ENCODE results near the gene TUT7.
"Not testable (repeated sequence)": the region's sequence is repeated elsewhere in the genome, so short reads cannot be mapped to it uniquely, and the experiment has no call there.

The TUT7 gene

GRCh38 chr9:86350006-86350760 is 4.0 kb downstream of the TUT7 start:
- FAIRE-seq = no peak

- FAIRE-seq = no peak
Observed at GRCh38 chr9:86349271-86349670, 4.9 kb downstream of the TUT7 start.

GRCh38 chr9:86347991-86348390 is 6.2 kb downstream of the TUT7 start:
- FAIRE-seq = no peak

- FAIRE-seq = no peak
Observed at GRCh38 chr9:86344818-86345217, 9.4 kb downstream of the TUT7 start.

- no peak for FAIRE-seq
Observed at GRCh38 chr9:86342269-86342668, 11.9 kb downstream of the TUT7 start.

DNA sequence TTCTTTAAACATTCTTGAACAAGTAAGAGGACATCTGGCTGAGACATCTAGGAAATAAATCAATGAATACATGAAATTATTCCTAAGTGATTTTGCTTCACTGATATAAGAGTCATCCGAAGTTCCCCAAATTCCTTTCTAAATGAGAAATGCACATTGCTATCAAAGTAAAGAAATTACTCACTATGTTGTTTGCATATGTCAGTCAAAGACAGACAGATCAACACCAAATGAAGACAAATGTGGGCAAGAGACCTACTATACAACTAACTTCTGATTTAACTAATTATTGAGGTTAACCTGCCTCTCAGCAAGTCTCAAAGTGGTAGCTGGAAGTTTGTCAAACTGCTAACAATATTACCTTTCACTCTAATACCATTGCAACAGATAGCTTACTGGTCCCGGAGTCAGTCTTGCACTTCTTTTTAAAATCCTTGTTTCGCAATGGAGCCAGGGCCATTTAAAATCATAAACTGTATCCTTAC is 13.2 kb downstream of the TUT7 start:
- FAIRE-seq = no peak

- no peak for FAIRE-seq
Observed at GRCh38 chr9:86340356-86341006, 13.7 kb downstream of the TUT7 start.

DNA sequence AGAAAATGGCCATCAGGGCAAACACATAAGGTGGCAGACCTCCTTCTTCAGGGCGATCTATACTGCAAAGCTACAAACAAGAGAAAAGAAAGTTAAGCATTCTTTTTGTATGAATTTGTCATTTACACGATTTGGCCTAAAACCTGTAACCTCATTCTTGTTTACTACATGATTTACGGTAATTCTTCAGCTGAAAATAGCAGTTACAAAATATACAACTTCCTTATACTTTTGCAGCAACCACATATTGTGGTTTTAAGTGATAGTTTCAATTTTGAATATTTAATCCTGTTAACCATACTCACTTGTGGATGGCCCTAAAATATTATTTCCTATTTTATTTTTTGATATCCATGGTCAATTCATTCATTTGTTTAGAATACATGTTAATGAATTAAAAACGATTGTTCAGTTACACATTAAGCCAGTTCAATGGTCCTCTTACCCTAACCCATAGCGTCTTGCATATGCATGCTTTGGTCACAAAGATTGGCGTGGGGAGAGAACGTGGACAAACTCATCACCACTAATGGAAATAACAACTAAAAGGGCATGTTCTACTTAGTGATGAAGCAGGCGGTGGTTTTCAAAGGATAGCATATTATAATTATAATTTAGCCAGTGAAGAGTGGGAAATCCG is 16.6 kb downstream of the TUT7 start:
- peak; percentile 18 for FAIRE-seq

DNA sequence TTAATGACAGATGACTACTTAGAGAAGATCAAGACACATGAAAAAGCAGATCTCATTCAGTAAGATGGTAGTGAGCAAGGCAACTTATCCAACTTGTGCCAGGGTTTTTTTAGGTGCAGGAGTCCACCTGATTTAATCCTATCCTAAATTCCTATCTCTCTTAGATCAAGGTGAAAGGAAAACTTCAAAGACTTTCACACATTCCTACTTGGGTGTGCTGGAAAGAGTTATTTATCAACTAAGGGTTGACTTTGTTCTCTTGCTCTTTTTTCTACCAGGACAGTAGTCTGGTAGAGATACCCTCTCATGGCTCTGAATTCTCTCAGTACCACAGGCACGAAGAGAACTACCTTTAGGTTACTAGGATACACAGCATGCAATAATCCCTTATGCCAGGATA is 18.2 kb downstream of the TUT7 start:
- no peak for FAIRE-seq

GRCh38 chr9:86333651-86334050 is 20.6 kb downstream of the TUT7 start:
- no peak for FAIRE-seq

DNA sequence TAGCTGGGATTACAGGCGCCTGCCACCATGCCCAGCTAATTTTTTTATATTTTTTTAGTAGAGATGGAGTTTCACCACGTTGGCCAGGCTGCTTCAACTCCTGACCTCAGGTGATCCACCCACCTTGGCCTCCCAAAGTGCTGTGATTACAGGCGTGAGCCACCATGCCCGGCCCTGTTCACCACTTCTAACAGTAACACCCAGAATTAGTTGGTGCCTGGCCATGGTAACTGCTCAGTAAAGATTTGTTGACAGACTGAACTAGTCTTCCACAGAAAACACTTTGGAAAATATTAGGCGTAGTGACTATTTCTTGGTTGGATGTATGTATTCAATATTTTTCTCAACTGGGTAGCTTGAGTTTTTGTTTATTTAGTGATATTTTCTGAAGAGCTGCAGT is 24.0 kb downstream of the TUT7 start:
- FAIRE-seq = no peak

- FAIRE-seq = no peak
Observed at GRCh38 chr9:86329649-86330048, 24.6 kb downstream of the TUT7 start.

DNA sequence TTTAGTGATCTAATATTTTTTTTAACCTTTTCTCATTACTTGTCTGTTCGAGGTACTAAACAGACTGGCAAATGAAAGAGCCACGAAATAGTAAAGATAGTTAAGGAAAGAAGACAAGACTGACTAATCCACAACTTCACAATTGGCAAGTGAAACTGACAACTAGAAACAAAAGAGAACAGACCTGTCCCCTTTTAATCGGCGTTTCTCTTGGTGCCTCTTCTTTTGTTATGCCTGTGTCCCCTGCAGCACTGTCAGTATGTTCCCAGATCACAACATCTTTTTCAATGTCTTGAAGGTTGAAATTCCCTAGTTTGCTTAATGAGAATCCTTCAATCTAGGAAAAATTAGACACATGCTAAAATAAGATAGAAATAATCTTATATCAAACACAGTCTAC is 26.1 kb downstream of the TUT7 start:
- no peak for FAIRE-seq

DNA sequence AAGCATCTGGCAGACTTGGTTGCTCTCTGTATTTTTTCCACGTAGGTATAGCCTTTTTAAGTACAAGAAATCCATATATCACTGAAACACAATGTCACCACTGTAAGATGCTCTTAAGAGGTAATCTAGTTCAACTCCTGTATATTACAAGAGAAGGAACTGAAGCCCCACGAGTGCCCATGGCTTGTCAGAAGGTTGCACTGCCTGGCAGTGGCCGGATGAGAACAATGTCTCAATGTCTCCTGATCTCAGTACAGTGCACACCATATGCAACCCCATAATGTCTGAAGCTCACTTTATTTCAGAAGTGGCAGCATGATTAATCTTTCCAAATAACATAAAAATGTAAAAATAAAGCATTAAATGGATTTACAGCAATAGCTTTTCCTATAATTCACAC is 27.7 kb downstream of the TUT7 start:
- FAIRE-seq = no peak

GRCh38 chr9:86324901-86325300 is 29.3 kb downstream of the TUT7 start:
- no peak for FAIRE-seq

DNA sequence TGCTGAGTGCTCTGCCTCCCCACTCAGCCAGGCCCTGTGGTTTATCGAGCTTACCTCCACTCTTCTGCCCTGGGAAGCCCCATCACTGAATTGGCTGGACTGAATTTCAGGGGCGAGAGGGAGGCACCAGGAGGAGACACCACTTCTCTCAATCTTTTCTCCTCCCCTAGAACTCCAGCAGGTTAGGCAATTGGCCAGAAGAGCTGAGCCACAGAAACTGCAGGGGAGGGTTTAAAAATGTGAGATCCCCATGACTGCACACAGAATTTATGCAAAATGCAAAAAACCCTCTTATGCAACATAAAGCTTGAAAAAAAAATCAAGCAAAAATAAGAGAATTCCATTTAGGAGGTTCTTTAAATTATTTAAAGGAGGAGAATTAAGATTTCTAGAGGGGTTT is 29.9 kb downstream of the TUT7 start:
- no peak for FAIRE-seq

- FAIRE-seq = no peak
Observed at GRCh38 chr9:86322973-86323644, 31.1 kb downstream of the TUT7 start.

- no peak for FAIRE-seq
Observed at GRCh38 chr9:86321373-86321772, 32.8 kb downstream of the TUT7 start.

DNA sequence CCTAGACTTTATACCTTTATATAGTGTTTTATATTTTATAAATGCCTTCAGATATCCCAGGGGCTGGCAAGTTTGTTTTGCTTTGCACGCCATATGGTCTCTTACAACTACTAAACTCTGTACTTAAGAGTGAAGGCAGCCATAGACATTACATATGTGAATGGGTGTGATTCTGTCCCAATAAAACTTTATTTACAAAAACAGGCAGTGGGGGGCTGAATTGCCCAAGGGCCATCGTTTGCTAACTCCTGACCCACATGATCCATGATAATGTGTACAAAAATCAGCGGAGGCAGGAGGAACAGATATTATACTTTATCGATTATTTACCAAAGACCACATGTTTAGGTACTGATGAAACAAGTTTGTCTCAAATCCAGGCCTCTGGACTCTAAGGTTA is 36.0 kb downstream of the TUT7 start:
- no peak for FAIRE-seq

DNA sequence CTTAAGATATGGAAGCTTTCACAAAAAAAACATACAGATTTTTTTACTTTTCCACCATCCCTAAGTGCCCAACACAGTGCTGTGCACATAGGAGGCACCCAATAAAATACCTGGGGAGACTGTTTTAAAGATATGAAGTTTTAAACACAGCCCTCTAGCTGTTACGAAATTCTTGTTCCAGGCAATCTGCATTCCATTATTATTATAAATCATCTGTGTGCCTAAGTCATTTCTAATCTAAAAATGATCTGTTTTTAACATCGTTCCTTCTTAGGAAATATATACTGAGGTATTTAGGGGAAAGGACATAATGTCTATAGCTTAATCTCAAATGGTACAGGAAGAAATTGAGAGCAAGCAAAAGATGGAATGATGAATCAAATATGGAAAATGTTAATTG is 39.1 kb downstream of the TUT7 start:
- FAIRE-seq = no peak

GRCh38 chr9:86312959-86313358 is 41.3 kb downstream of the TUT7 start:
- FAIRE-seq = not testable (repeated sequence)

DNA sequence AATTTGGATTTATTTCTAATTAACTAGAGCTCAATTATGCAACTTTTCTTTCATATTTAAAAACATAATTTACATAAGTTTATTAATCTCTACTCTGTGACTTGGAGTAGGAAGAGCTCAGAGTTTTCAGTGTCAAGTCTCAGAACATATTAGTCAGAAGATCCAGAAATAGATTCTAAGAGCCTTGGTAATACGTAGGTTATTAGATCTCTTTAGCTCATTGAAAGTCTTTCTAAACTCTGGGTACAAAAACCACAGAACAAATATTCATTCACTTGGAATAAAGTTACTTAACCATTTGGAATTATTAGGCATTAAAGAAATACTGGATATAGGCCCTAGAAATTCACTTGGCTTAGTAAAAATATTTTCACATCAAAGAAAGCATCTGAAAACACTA is 45.5 kb downstream of the TUT7 start:
- no peak for FAIRE-seq

DNA sequence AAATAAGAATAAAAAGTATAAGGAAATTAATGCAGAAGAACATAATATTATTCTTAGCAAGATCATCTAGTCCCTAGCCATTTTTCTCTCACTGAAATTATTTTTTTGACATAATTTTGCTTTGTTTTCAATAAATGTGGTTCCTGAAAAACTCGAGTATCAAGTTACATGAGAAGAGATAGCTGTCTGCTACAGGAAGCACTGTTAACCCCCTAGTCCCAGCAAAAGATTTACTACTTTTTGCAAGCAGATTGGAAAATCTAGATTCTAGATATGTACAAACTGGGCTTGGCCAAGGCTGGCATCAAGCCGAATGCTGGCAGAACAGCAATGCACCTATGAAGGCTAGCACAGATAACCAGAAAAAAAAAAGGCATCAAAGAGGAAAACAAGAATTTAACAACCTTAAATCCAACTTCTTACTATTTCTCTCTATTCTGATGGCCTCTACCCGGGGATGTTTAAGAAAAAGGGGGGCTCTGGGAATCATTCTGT is 49.9 kb downstream of the TUT7 start:
- no peak for FAIRE-seq

Measured in colon (tissue), 2 donors.